GM12891 (cell line): ENCODE data around the gene ANKRD40CL.

Experiments
- POLR2A ChIP-seq: IDR thresholded peaks from 2 replicates; pipeline ENCODE4 v1.6.1; 2011; ENCODE audit warnings: low read depth, low read length, control low read depth
- POLR2AphosphoS5 ChIP-seq: IDR thresholded peaks from 2 replicates; pipeline ENCODE4 v1.6.1; 2011; ENCODE audit warnings: low read depth, low read length, control low read depth
- POU2F2 ChIP-seq: IDR thresholded peaks from 2 replicates; pipeline ENCODE4 v1.6.1; 2011; ENCODE audit warnings: low read depth, mild to moderate bottlenecking, control low read depth, low read length, moderate library complexity
- SPI1 ChIP-seq: IDR thresholded peaks from 2 replicates; pipeline ENCODE4 v1.6.1; 2011; ENCODE audit warnings: low read depth, low read length, control low read depth

- TF ChIP-seq SPI1 = no peak
- no peak for TF ChIP-seq POU2F2
- no peak for TF ChIP-seq POLR2A
- no peak for TF ChIP-seq POLR2AphosphoS5
These were observed 54.7 kb downstream of the ANKRD40CL start for GRCh38 chr17:50712641-50713040.
